Medulla oblongata (tissue), 1 donor: Measurements from ENCODE around the gene ATP11A.
A peak's percentile ranks its signal among the peaks of the same experiment; 100 is the strongest.

Experiments
- DNase-seq: peaks from one replicate; pipeline ENCODE4 v3.0.0-alpha.2; 2015; ENCODE audit errors: extremely low spot score

Gene ATP11A

DNA sequence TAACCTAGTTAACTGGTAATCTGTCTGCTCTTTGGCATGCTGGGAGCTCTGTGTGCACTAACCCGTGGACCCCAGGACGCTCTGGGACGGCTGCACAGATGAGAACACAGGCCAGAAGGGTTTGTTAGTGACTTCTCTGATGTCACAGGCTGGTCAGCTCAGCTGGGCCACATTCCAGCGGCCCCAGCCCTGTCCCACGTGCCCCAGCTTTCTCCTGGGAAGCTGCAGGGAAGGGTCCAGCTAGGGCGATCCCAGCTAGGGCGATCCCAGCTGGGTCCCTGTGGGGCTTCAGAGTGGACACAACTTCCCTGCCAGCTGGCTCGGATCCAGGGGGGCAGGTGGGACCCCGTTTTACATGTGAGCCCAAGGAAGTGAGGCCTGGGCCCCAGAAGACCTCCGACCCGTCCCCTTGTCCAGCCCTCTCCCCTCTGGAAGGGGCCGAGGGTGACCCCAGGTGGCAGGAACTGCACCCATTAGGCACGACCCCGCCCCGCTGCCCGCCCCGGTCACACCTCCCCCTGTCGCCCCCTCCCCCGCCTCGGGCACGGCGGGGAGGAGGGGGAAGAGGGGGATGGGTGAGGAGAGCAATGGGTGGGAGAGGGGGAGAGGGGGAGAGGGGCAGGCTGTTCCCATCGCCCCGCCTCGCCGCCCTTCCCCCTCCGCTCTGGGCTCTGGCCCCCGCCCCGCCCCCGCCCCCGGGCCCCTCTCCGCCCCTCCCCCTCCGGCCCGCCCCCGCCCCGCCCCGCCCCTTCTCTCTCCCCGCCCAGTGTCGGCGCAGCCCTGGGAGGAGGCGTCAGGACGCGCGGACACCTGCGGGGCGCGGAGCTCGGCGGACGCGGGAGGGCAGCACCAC is 204.0 kb downstream of the ATP11A start:
- peak; percentile 46 for DNase-seq

GRCh38 chr13:112894423-112894672 is 204.5 kb downstream of the ATP11A start:
- DNase-seq = no peak

DNA sequence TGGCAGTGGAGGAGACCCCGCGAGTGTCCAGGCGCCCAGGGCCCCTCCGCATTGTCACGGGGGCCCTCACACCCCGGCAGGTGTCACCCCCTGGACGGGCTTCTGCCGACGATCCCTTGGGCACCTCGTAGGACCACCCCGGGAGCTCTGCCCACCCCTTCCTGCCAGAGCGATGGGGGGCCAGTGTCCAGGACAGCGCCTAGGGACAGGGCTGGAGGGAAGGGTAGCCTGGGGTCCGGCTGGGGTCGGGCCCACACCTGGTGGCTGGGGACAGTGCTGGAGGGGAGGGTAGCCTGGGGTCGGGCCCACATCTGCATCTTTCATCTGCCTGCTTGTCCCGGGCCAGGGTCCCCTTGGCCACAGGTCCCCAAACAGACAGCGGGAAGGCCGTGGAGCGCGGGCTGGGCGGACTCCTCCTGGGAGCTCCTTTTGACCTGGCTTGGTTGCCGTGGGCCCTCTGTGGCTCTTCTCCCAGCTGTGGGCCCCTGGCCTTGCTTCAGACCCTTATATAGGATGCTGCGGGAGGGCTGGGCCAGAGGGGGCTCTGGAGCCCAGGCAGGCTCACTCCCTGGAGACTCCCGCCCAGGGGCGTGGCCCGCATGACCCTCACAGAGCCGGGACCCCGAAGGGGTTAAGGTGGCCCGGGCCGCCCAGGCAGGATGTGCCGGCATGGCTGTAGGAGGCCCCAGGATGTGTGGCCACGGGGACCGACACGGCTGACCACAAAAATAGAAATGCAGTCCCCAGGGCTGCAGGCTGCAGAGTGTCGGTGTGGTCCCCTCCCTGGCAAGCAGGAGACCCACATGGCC is 205.0 kb downstream of the ATP11A start:
- no peak for DNase-seq

DNA sequence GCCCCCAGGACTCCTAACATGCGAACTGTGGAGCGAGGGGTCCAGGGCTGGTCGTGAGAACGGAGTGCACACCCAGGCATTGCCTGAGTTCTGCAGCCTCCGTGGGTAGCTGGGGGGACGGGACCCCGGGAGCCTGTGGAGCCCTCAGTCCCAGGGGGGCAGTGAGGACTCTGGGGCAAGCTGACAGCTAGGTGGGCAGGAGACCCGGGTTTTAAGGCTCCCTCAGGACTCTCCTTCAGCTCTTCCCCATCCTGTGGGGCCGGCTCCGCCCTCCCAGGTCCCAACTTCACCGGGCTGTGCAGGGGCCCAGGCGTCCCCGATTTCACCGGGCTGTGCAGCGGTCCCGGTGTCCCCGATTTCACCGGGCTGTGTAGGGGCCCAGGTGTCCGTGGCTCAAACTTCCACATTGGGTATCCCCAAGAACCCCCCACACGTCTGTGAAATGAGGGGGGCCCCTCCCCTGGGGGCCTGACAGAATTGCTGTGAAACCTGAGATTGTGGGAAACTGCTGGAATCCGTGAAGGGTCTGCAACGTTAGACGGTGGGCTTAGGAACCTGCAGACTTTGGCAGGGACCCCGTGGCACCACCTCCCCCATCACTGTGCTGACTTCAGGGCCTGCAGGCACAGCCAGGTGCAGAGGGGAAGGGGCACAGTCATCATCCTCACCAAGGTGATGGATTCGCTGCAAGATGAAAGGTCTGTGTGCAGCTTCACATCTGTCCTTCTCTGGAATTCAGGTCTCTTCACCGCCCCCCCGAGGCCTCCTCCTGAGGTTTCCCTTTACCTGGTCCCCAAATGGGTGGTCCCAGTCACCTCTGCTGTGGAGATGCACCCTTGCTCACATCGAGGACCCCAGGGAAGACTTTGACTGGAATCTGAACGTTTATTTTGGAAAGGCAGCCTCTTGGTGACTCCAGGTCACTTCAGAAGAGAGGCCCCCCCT is 206.0 kb downstream of the ATP11A start:
- DNase-seq = no peak

- DNase-seq = no peak
Measured at GRCh38 chr13:112896736-112897602, 207.1 kb downstream of the ATP11A start.

DNA sequence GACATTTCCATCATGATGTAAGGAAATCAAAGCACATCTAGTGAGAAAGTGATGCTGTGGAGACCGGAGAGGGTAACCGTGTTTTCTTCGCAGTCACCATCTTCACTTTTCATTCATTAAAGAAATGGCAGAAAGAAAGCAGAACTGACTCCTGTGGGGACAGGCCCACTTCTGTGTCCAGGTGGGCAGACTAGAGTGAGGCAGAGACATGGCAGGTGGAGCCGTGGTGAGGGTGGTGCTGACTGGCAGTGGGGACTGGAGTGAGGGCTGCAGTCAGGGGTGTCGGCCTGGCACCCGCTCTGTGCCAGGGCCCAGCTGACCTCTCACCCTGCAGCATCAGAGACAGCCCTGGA is 207.7 kb downstream of the ATP11A start:
- DNase-seq = no peak

GRCh38 chr13:112897956-112898620 is 208.2 kb downstream of the ATP11A start:
- no peak for DNase-seq

DNA sequence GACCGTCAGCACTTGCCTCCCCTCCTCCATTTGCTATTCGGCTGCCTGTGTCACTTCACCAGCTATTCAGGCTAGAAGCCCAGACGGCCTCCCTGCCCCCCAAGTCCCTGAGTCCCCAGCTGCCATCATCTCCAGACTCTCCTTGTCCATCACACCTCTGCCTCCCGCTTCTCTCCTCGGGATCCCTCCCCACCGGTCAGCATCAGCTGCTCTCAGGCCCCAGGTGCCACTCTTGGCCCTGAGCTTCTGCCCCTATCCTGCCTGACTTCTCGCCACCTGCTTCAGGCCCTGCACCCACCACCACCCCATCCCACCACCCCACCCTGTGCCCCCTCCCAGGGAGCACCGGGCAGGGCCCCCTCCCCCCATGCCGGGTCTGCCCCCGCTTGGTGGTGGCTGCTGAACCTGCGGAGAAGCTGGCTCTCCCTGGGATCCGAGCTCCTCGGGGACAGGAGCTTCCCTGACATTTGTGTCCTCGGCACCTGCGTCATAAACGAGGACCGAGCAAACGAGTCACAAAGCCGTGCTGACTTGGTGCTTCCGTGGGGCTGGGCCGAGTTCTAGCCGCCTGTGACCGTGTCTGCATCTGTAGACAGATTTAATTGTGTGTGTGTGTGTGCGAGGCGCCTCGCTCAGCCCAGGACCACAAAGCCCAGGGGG is 208.9 kb downstream of the ATP11A start:
- no peak for DNase-seq

DNA sequence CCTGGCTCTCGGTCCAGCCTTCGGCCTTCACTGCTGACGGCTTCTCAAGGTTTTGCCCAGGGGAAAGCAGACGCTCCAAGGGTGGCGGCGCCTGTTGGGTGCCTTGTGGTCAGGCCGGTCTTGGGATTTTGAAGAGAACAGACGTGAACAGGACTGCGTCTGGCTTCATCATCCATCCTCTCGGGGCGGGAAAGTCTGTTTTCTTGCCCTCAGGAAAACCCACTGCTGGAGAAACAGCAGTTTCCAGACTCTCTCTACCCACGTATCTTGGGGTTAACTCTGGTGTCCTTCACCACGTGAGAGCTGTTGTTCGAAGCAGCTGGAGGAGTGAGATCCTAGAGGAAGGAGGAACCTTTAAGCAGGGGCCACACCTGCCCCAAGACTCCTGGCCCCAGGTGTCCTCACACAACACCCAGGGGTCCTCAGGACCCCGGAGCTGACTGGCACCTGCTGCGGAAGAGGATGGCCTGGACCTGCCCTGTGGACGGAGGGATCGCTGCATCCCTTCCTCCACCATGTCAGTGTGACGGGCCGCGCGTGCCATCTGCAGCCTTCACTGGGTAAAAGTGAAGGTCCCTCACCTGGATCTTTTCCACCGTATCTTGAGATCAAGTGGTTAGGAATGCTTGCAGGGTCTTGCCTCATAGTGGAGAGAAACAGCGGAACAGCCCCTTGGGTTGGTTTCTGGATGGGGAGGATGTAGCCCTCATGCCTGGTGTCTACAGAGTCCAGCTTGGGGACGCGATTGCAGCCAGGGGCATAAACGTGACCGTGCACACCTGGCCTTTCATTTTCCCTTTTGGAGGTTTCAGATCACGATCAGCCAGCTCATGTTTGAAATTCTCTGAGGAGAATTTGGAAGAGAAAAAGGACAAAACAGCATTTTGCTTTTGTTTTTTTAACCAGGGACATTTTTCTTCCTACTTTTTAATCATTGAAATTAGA is 209.7 kb downstream of the ATP11A start:
- DNase-seq = no peak

GRCh38 chr13:112900226-112900600 is 210.4 kb downstream of the ATP11A start:
- DNase-seq = no peak

GRCh38 chr13:112900691-112901091 is 210.9 kb downstream of the ATP11A start:
- no peak for DNase-seq

GRCh38 chr13:112902101-112902651 is 212.3 kb downstream of the ATP11A start:
- no peak for DNase-seq

GRCh38 chr13:112902669-112903068 is 212.8 kb downstream of the ATP11A start:
- DNase-seq = no peak

DNA sequence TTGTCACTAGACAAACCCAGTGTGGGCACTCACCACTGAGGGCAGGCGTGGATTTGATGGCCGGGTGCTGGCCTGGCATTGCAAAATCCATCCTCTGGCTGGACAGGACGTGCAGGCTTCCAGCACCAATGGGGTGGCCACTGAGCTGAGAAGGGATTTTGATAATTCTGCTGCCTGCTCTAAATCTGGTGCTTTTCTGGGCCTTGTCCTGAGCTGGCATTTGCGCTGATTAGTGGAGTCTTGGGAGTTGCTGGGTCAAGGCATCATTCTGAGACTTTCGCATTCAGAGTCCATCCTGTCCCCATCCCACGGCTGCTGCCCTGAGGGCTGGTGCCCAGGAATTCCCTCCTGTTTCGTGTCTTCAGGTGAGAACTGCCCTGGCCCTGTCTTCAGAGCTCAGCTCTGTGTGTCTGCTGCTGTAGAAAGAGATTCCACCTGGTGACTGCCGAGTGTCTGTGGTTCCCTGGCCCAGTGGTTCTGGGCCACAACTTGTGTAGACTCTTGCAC is 213.3 kb downstream of the ATP11A start:
- DNase-seq = no peak

GRCh38 chr13:112903606-112904195 is 213.9 kb downstream of the ATP11A start:
- no peak for DNase-seq

GRCh38 chr13:112904436-112904960 is 214.7 kb downstream of the ATP11A start:
- DNase-seq = no peak

DNA sequence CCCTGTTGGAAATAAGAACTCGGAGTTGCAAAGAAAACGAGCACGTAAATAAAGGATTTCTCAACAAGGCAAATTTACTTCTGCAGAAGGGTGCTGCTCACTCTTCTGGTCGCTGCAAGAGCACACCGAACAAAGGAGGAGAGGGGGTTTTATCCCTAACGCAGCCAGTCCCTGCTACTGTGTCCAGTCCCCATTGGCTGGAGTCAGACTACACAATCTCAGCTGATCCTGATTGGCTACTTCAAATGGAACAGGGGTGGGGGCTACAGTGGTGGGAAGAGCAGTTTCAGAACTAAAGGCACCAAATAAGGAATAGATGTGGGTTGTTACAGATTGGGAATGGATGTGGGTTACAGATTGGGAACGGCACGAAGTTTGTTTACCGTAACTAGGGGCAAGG is 215.2 kb downstream of the ATP11A start:
- DNase-seq = no peak

DNA sequence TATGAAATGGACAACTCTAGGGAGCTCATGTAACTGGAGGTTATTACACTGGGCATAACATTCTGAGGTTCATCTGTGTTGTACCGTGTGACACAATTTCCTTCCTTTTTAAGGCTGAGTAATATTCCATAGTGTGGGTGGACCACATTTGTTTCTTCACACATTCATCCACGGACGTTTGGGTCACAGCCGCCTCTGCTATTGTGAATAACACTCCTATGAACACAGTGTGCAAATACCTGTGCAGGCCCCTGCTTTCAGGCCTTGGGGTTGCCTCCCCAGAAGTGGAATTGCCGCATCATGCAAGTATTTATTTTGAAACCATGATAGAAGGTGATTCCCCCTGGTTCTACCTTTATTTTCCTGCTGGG is 215.8 kb downstream of the ATP11A start:
- DNase-seq = no peak
